Measurements from ENCODE around the gene PAFAH2.

Gene PAFAH2

GRCh38 chr1:26023009-26023408 is 25.1 kb upstream of the PAFAH2 start:
- H3K36me3 Mint-ChIP-seq (ENCODE audit: low read depth): no peaks in the 10 kb centered on the region
- H3K27me3 Mint-ChIP-seq: no peaks in the 10 kb centered on the region
- peaks cover 3% of the 10 kb centered on the region for H3K4me1 Mint-ChIP-seq (ENCODE audit: low read depth)
- H3K27ac Mint-ChIP-seq: no peak overlapping the region
- no peaks in the 10 kb centered on the region for H3K9me3 Mint-ChIP-seq
- no peak overlapping the region for H3K4me3 Mint-ChIP-seq

- Mint-ChIP-seq H3K27me3 (no peaks in the 10 kb centered on the region), H3K9me3 (no peaks in the 10 kb centered on the region), H3K4me3 (no peak overlapping the region), H3K36me3 (ENCODE audit: low read depth) (no peaks in the 10 kb centered on the region), H3K4me1 (ENCODE audit: low read depth) (peaks cover 3% of the 10 kb centered on the region), H3K27ac (no peak overlapping the region)
Observed at GRCh38 chr1:26022404-26022779, 24.5 kb upstream of the PAFAH2 start.

GRCh38 chr1:26021647-26022403 is 24.0 kb upstream of the PAFAH2 start, which contains the start of gene EXTL1:
EXTL1 (plus strand) TSS chr1:26021775; CDS start chr1:26022647, 872 bp downstream.
- H3K9me3 Mint-ChIP-seq: no peaks in the 10 kb centered on the region
- H3K36me3 Mint-ChIP-seq (ENCODE audit: low read depth): no peaks in the 10 kb centered on the region
- H3K4me3 Mint-ChIP-seq: no peak within 1 kb of the TSS
- H3K27ac Mint-ChIP-seq: no peak within 1 kb of the TSS
- no peaks in the 10 kb centered on the region for H3K27me3 Mint-ChIP-seq
- peaks cover 5% of the 10 kb centered on the region for H3K4me1 Mint-ChIP-seq (ENCODE audit: low read depth)

- Mint-ChIP-seq H3K36me3 (ENCODE audit: low read depth) (no peaks in the 10 kb centered on the region), H3K4me1 (ENCODE audit: low read depth) (peaks cover 11% of the 10 kb centered on the region), H3K4me3 (no peak overlapping the region), H3K9me3 (no peaks in the 10 kb centered on the region), H3K27me3 (no peaks in the 10 kb centered on the region), H3K27ac (no peak overlapping the region)
Observed at GRCh38 chr1:26020941-26021646, 23.2 kb upstream of the PAFAH2 start.

- Mint-ChIP-seq H3K27me3 (no peaks in the 10 kb centered on the region), H3K4me3 (no peak overlapping the region), H3K27ac (no peak overlapping the region), H3K4me1 (ENCODE audit: low read depth) (peaks cover 11% of the 10 kb centered on the region), H3K36me3 (ENCODE audit: low read depth) (no peaks in the 10 kb centered on the region), H3K9me3 (no peaks in the 10 kb centered on the region)
Observed at GRCh38 chr1:26020330-26020768, 22.5 kb upstream of the PAFAH2 start.

GRCh38 chr1:26019641-26020315 is 21.9 kb upstream of the PAFAH2 start:
- Mint-ChIP-seq H3K9me3 (no peaks in the 10 kb centered on the region), H3K36me3 (ENCODE audit: low read depth) (no peaks in the 10 kb centered on the region), H3K4me3 (no peak overlapping the region), H3K4me1 (ENCODE audit: low read depth) (peaks cover 11% of the 10 kb centered on the region), H3K27me3 (no peaks in the 10 kb centered on the region), H3K27ac (no peak overlapping the region)

- Mint-ChIP-seq H3K27me3 (no peaks in the 10 kb centered on the region), H3K36me3 (ENCODE audit: low read depth) (no peaks in the 10 kb centered on the region), H3K27ac (no peak overlapping the region), H3K9me3 (no peaks in the 10 kb centered on the region), H3K4me3 (no peak overlapping the region), H3K4me1 (ENCODE audit: low read depth) (peaks cover 11% of the 10 kb centered on the region)
Observed at GRCh38 chr1:26017606-26018005, 19.7 kb upstream of the PAFAH2 start.

GRCh38 chr1:26016953-26017545 is 19.2 kb upstream of the PAFAH2 start:
- no peaks in the 10 kb centered on the region for H3K36me3 Mint-ChIP-seq (ENCODE audit: low read depth)
- no peaks in the 10 kb centered on the region for H3K9me3 Mint-ChIP-seq
- peaks cover 11% of the 10 kb centered on the region for H3K4me1 Mint-ChIP-seq (ENCODE audit: low read depth)
- H3K4me3 Mint-ChIP-seq: no peak overlapping the region
- no peak overlapping the region for H3K27ac Mint-ChIP-seq
- H3K27me3 Mint-ChIP-seq: no peaks in the 10 kb centered on the region

- no peaks in the 10 kb centered on the region for H3K27me3 Mint-ChIP-seq
- no peaks in the 10 kb centered on the region for H3K36me3 Mint-ChIP-seq (ENCODE audit: low read depth)
- peaks cover 11% of the 10 kb centered on the region for H3K4me1 Mint-ChIP-seq (ENCODE audit: low read depth)
- no peak overlapping the region for H3K4me3 Mint-ChIP-seq
- no peak overlapping the region for H3K27ac Mint-ChIP-seq
- H3K9me3 Mint-ChIP-seq: no peaks in the 10 kb centered on the region
Observed at GRCh38 chr1:26016258-26016952, 18.5 kb upstream of the PAFAH2 start.

- Mint-ChIP-seq H3K27ac (no peak overlapping the region), H3K36me3 (ENCODE audit: low read depth) (no peaks in the 10 kb centered on the region), H3K4me1 (ENCODE audit: low read depth) (peaks cover 11% of the 10 kb centered on the region), H3K27me3 (no peaks in the 10 kb centered on the region), H3K9me3 (no peaks in the 10 kb centered on the region), H3K4me3 (no peak overlapping the region)
Observed at GRCh38 chr1:26015358-26015757, 17.5 kb upstream of the PAFAH2 start.

GRCh38 chr1:26014179-26014578 is 16.3 kb upstream of the PAFAH2 start:
- Mint-ChIP-seq H3K27me3 (no peaks in the 10 kb centered on the region), H3K27ac (no peak overlapping the region), H3K4me3 (no peak overlapping the region), H3K36me3 (ENCODE audit: low read depth) (no peaks in the 10 kb centered on the region), H3K9me3 (no peaks in the 10 kb centered on the region), H3K4me1 (ENCODE audit: low read depth) (peaks cover 8% of the 10 kb centered on the region)

GRCh38 chr1:26012864-26013263 is 15.0 kb upstream of the PAFAH2 start:
- no peak overlapping the region for H3K27ac Mint-ChIP-seq
- H3K4me1 Mint-ChIP-seq (ENCODE audit: low read depth): peaks cover 8% of the 10 kb centered on the region
- H3K4me3 Mint-ChIP-seq: no peak overlapping the region
- H3K9me3 Mint-ChIP-seq: no peaks in the 10 kb centered on the region
- no peaks in the 10 kb centered on the region for H3K36me3 Mint-ChIP-seq (ENCODE audit: low read depth)
- no peaks in the 10 kb centered on the region for H3K27me3 Mint-ChIP-seq

- H3K9me3 Mint-ChIP-seq: no peaks in the 10 kb centered on the region
- peaks cover 4% of the 10 kb centered on the region for H3K27me3 Mint-ChIP-seq
- no peaks in the 10 kb centered on the region for H3K36me3 Mint-ChIP-seq (ENCODE audit: low read depth)
- no peak overlapping the region for H3K4me3 Mint-ChIP-seq
- H3K4me1 Mint-ChIP-seq (ENCODE audit: low read depth): no peaks in the 10 kb centered on the region
- H3K27ac Mint-ChIP-seq: no peak overlapping the region
Observed at GRCh38 chr1:26010825-26011224, 13.0 kb upstream of the PAFAH2 start.

GRCh38 chr1:26009796-26010447 is 12.1 kb upstream of the PAFAH2 start:
- Mint-ChIP-seq H3K27me3 (peaks cover 4% of the 10 kb centered on the region), H3K27ac (no peak overlapping the region), H3K9me3 (no peaks in the 10 kb centered on the region), H3K4me3 (no peak overlapping the region), H3K36me3 (ENCODE audit: low read depth) (no peaks in the 10 kb centered on the region), H3K4me1 (ENCODE audit: low read depth) (no peaks in the 10 kb centered on the region)

Measured in stimulated activated naive CD8-positive, alpha-beta T cell treated with anti-CD3 and anti-CD28 coated beads, Interleukin-15, Interleukin-2, amounts not matched to agents 100 ng/mL and 50 ng/mL, for 24 hours (primary cell).